NCI-H2081 (cell line): ENCODE results near the gene SPON1.
"Not testable (repeated sequence)": the region's sequence is repeated elsewhere in the genome, so short reads cannot be mapped to it uniquely, and the experiment has no call there.

ENCODE experiments used
- DNase-seq, 2 experiments: peaks; one replicate each; lab custom pipeline; 2025; lab: John Stamatoyannopoulos, UW

Gene SPON1

GRCh38 chr11:14275076-14275475, 312.6 kb downstream of the SPON1 start:
- no peak for DNase-seq

- DNase-seq, result not testable (repeated sequence)
Measured at GRCh38 chr11:14278869-14279268, 316.3 kb downstream of the SPON1 start.

GRCh38 chr11:14288189-14288935, 325.8 kb downstream of the SPON1 start:
- no peak for DNase-seq

- DNase-seq, result no peak
Measured at GRCh38 chr11:14290422-14290821, 327.9 kb downstream of the SPON1 start.

GRCh38 chr11:14299921-14300320, 337.4 kb downstream of the SPON1 start:
- DNase-seq, result no peak

- DNase-seq, result peak; percentile 25 to 54
Measured at GRCh38 chr11:14300661-14301304, 338.3 kb downstream of the SPON1 start.

GRCh38 chr11:14304601-14305000, 342.1 kb downstream of the SPON1 start:
- no peak for DNase-seq

GRCh38 chr11:14305649-14306048, 343.1 kb downstream of the SPON1 start:
- DNase-seq, result no peak

GRCh38 chr11:14306481-14306880, 344.0 kb downstream of the SPON1 start:
- no peak for DNase-seq

- peak in 1 of 2 experiments; percentile 49 for DNase-seq
Measured at GRCh38 chr11:14308114-14308896, 345.8 kb downstream of the SPON1 start.

GRCh38 chr11:14308897-14309387, 346.4 kb downstream of the SPON1 start:
- no peak for DNase-seq

- DNase-seq, result no peak
Measured at GRCh38 chr11:14309425-14310192, 347.1 kb downstream of the SPON1 start.

- DNase-seq, result no peak
Measured at GRCh38 chr11:14310679-14311078, 348.2 kb downstream of the SPON1 start.

GRCh38 chr11:14312736-14313438, 350.4 kb downstream of the SPON1 start:
- no peak for DNase-seq

GRCh38 chr11:14314127-14314526, 351.6 kb downstream of the SPON1 start:
- DNase-seq, result no peak

GRCh38 chr11:14315130-14315529, 352.6 kb downstream of the SPON1 start:
- DNase-seq, result no peak
